ENCODE data around the gene P2RX3.
"Not testable (repeated sequence)": the region's sequence is repeated elsewhere in the genome, so short reads cannot be mapped to it uniquely, and the experiment has no call there.

Gene P2RX3

DNA sequence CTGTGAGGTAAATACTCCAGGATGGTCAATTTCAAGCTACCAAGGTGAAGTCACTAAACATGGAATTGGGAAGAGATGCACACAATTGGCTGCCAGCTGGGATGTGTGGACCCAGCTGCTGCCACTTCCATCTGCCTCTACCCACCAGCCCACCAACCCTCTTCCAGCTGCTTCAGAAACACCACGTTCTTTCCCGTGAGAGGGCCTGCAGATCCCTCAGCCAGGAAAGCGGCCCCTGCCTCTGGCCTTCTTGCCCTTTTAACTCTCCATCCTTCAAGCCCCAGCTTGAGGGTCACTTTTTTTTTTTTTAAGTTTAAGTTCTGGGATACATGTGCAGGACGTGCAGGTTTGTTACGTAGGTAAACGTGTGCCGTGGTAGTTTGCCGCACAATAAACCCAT lies 22.8 kb downstream of the P2RX3 start:
- POLR2A ChIA-PET = no interaction called here
- no peaks in the 10 kb centered on the region for H3K36me3 ChIP-seq (ENCODE audit: control insufficient read depth in 2 of 2, insufficient read depth in 1 of 2, low read length in 2 of 2)
- TF ChIP-seq, protein P1, sequence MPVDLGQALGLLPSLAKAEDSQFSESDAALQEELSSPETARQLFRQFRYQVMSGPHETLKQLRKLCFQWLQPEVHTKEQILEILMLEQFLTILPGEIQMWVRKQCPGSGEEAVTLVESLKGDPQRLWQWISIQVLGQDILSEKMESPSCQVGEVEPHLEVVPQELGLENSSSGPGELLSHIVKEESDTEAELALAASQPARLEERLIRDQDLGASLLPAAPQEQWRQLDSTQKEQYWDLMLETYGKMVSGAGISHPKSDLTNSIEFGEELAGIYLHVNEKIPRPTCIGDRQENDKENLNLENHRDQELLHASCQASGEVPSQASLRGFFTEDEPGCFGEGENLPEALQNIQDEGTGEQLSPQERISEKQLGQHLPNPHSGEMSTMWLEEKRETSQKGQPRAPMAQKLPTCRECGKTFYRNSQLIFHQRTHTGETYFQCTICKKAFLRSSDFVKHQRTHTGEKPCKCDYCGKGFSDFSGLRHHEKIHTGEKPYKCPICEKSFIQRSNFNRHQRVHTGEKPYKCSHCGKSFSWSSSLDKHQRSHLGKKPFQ (tag by site-specific recombination; IDR thresholded peaks at IDR 0.05) = no peak
- TF ChIP-seq ZNF391 (tag by site-specific recombination; IDR thresholded peaks at IDR 0.05; ENCODE audit: borderline replicate concordance, low read depth) (no peak), ZNF624 (tag by site-specific recombination; IDR thresholded peaks at IDR 0.05) (no peak), ZNF366 (tag by site-specific recombination; conservative IDR thresholded peaks at IDR 0.05) (no peak), ZNF548 (tag by site-specific recombination; IDR thresholded peaks at IDR 0.05) (no peak)
- TF ChIP-seq, protein P2, sequence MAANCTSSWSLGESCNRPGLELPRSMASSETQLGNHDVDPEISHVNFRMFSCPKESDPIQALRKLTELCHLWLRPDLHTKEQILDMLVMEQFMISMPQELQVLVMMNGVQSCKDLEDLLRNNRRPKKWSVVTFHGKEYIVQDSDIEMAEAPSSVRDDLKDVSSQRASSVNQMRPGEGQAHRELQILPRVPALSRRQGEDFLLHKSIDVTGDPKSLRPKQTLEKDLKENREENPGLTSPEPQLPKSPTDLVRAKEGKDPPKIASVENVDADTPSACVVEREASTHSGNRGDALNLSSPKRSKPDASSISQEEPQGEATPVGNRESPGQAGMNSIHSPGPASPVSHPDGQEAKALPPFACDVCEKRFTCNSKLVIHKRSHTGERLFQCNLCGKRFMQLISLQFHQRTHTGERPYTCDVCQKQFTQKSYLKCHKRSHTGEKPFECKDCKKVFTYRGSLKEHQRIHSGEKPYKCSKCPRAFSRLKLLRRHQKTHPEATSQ (tag by site-specific recombination; IDR thresholded peaks at IDR 0.05) = no peak
- TF ChIP-seq, protein P3, sequence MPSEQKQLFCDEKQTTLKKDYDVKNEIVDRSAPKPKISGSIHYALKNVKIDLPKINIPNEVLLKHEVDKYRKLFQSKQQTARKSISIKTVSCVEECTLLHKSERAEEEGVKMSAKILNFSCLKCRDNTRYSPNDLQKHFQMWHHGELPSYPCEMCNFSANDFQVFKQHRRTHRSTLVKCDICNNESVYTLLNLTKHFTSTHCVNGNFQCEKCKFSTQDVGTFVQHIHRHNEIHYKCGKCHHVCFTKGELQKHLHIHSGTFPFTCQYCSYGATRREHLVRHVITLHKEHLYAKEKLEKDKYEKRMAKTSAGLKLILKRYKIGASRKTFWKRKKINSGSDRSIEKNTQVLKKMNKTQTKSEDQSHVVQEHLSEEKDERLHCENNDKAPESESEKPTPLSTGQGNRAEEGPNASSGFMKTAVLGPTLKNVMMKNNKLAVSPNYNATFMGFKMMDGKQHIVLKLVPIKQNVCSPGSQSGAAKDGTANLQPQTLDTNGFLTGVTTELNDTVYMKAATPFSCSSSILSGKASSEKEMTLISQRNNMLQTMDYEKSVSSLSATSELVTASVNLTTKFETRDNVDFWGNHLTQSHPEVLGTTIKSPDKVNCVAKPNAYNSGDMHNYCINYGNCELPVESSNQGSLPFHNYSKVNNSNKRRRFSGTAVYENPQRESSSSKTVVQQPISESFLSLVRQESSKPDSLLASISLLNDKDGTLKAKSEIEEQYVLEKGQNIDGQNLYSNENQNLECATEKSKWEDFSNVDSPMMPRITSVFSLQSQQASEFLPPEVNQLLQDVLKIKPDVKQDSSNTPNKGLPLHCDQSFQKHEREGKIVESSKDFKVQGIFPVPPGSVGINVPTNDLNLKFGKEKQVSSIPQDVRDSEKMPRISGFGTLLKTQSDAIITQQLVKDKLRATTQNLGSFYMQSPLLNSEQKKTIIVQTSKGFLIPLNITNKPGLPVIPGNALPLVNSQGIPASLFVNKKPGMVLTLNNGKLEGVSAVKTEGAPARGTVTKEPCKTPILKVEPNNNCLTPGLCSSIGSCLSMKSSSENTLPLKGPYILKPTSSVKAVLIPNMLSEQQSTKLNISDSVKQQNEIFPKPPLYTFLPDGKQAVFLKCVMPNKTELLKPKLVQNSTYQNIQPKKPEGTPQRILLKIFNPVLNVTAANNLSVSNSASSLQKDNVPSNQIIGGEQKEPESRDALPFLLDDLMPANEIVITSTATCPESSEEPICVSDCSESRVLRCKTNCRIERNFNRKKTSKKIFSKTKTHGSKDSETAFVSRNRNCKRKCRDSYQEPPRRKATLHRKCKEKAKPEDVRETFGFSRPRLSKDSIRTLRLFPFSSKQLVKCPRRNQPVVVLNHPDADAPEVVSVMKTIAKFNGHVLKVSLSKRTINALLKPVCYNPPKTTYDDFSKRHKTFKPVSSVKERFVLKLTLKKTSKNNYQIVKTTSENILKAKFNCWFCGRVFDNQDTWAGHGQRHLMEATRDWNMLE (tag by site-specific recombination; conservative IDR thresholded peaks at IDR 0.05; ENCODE audit: low read depth) = no peak
- TF ChIP-seq, protein P4, sequence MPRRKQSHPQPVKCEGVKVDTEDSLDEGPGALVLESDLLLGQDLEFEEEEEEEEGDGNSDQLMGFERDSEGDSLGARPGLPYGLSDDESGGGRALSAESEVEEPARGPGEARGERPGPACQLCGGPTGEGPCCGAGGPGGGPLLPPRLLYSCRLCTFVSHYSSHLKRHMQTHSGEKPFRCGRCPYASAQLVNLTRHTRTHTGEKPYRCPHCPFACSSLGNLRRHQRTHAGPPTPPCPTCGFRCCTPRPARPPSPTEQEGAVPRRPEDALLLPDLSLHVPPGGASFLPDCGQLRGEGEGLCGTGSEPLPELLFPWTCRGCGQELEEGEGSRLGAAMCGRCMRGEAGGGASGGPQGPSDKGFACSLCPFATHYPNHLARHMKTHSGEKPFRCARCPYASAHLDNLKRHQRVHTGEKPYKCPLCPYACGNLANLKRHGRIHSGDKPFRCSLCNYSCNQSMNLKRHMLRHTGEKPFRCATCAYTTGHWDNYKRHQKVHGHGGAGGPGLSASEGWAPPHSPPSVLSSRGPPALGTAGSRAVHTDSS (tag by site-specific recombination; IDR thresholded peaks at IDR 0.05) = no peak
- TF ChIP-seq, protein P5, sequence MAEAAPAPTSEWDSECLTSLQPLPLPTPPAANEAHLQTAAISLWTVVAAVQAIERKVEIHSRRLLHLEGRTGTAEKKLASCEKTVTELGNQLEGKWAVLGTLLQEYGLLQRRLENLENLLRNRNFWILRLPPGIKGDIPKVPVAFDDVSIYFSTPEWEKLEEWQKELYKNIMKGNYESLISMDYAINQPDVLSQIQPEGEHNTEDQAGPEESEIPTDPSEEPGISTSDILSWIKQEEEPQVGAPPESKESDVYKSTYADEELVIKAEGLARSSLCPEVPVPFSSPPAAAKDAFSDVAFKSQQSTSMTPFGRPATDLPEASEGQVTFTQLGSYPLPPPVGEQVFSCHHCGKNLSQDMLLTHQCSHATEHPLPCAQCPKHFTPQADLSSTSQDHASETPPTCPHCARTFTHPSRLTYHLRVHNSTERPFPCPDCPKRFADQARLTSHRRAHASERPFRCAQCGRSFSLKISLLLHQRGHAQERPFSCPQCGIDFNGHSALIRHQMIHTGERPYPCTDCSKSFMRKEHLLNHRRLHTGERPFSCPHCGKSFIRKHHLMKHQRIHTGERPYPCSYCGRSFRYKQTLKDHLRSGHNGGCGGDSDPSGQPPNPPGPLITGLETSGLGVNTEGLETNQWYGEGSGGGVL (tag by site-specific recombination; IDR thresholded peaks at IDR 0.05) = no peak
- TF ChIP-seq, protein P6, sequence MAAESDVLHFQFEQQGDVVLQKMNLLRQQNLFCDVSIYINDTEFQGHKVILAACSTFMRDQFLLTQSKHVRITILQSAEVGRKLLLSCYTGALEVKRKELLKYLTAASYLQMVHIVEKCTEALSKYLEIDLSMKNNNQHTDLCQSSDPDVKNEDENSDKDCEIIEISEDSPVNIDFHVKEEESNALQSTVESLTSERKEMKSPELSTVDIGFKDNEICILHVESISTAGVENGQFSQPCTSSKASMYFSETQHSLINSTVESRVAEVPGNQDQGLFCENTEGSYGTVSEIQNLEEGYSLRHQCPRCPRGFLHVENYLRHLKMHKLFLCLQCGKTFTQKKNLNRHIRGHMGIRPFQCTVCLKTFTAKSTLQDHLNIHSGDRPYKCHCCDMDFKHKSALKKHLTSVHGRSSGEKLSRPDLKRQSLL (tag by site-specific recombination; IDR thresholded peaks at IDR 0.05) = no peak
- no peaks in the 10 kb centered on the region for H3K9me3 ChIP-seq (ENCODE audit: control insufficient read depth, insufficient read depth, low read depth, low read length)
- H3K27ac ChIP-seq (ENCODE audit: extremely low read depth, low read depth, low read length) = no peak overlapping the region
- CTCF ChIA-PET = interaction anchor here (0.6 to 3.1 kb wide), 7 partner anchors 8 to 439 kb away, joined by 3 to 10 read pairs (median 3); no protein-coding TSS in a partner anchor
- no peaks in the 10 kb centered on the region for H3K4me1 ChIP-seq (ENCODE audit: control insufficient read depth, insufficient read depth, low read length)
- no peak overlapping the region for H3K4me3 ChIP-seq (ENCODE audit: low read depth, low read length)

DNA sequence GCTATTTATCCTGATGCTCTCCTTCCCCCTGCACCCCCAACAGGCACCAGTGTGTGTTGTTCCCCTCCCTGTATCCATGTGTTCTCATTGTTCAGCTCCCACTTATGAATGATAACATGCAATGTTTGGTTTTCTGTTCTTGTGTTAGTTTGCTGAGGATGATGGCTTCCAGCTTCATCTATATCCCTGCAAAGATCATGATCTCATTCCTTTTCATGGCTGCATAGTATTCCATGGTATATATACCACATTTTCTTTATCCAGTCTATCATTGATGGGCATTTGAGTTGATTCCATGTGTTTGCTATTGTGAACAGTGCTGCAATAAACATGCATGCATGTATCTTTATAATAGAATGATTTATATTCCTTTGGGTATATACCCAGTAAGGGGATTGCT lies 23.3 kb downstream of the P2RX3 start:
- peak; percentile 94 for TF ChIP-seq ZNF146 (tag by site-specific recombination; IDR thresholded peaks at IDR 0.05)
- H3K4me1 ChIP-seq (ENCODE audit: control insufficient read depth, insufficient read depth, low read length); H3K27ac ChIP-seq (ENCODE audit: extremely low read depth, low read depth, low read length); H3K9me3 ChIP-seq (ENCODE audit: control insufficient read depth, insufficient read depth, low read depth, low read length); POLR2A ChIA-PET; H3K36me3 ChIP-seq (ENCODE audit: control insufficient read depth in 2 of 2, insufficient read depth in 1 of 2, low read length in 2 of 2); H3K4me3 ChIP-seq (ENCODE audit: low read depth, low read length): not testable (repeated sequence)
- CTCF ChIA-PET = interaction anchor here (0.6 to 0.9 kb wide), 4 partner anchors 8 to 438 kb away, joined by 3 read pairs; no protein-coding TSS in a partner anchor
